Right lobe of liver (tissue), 6 donors: Measurements from ENCODE around the gene TATDN2. TPM values are rescaled to one million over a fixed set of nuclear protein-coding genes. Genes with fewer than 3 reads are reported as not detected.
"Not testable (repeated sequence)": the region's sequence is repeated elsewhere in the genome, so short reads cannot be mapped to it uniquely, and the experiment has no call there.

ENCODE experiments used
- ATAC-seq, 4 donors: fragments of 200-7000 bp; cut with Tn5 transposase; one replicate each; pipeline ENCODE4 v1.9.1; 2020; ENCODE audit warnings: mild to moderate bottlenecking in 4 of 4, moderate library complexity in 4 of 4
- DNase-seq, 3 donors: peaks; one replicate each; pipeline ENCODE4 v3.0.0-alpha.2; 2020
- H3K27ac ChIP-seq, 3 donors: fragments of 200-600 bp; one replicate each; pipeline ENCODE4 v1.8.0; 2022
- H3K27me3 ChIP-seq, 2 donors: fragments of 200-600 bp; one replicate each; pipeline ENCODE4 v1.8.0; 2022
- H3K36me3 ChIP-seq, 4 donors: fragments of 200-600 bp; sonication (generic) in 1 of 4; one replicate each; pipeline versions ENCODE4 v1.5.1 to v1.8.0; 2017 to 2022; ENCODE audit warnings: control low read depth in 1 of 4
- H3K4me1 ChIP-seq, 4 donors: fragments of 200-600 bp; sonication (generic) in 1 of 4; one replicate each; pipeline versions ENCODE4 v1.5.1 to v1.8.0; 2017 to 2022; ENCODE audit warnings: control low read depth in 1 of 4
- H3K4me3 ChIP-seq, 3 donors: fragments of 200-600 bp; one replicate each; pipeline ENCODE4 v1.8.0; 2022
- H3K9me3 ChIP-seq, 4 donors: fragments of 200-600 bp; sonication (generic) in 1 of 4; one replicate each; pipeline versions ENCODE4 v1.5.1 to v1.8.0; 2017 to 2022; ENCODE audit warnings: control low read depth in 1 of 4
- CTCF ChIP-seq, 4 donors: fragments of 200-600 bp in 3 of 4; fragments of 450-650 bp in 1 of 4; IDR thresholded peaks; one replicate each; pipeline versions ENCODE4 v1.5.1 to v1.8.0; 2016 to 2022; ENCODE audit warnings: antibody characterized with exemption in 4 of 4, mild to moderate bottlenecking in 2 of 4
- POLR2A ChIP-seq: fragments of 450-650 bp; IDR thresholded peaks from one replicate; pipeline ENCODE4 v1.6.1; 2017; ENCODE audit warnings: antibody characterized with exemption, mild to moderate bottlenecking
- WGBS: methylation state at CpG from one replicate; pipeline ENCODE4 v1.1.6; 2018; ENCODE audit warnings: low coverage, low lambda C conversion rate; ENCODE audit not compliant: insufficient coverage; ENCODE audit errors: missing lambda C conversion rate; 5-methylcytosine and 5-hydroxymethylcytosine counted together
- intact Hi-C, 2 donors: fragments of 100-400 bp; cut with DNase I; formaldehyde crosslinking; loops; one replicate each; pipeline versions ENCODE4 v1.11.2 to v1.14.1; 2022
- total RNA-seq, 6 experiments: library from RNA; depleted of rRNA in 2 of 6; stranded (reverse); fragments of >200 nt in 2 of 6; fragmentation: NEBNext Ultra II Directional in 3 of 6; extraction: Animal tissue kit (Norgen Biotek cat#: 25700) in 3 of 6; gene quantifications; one replicate each; pipeline versions ENCODE4 v1.1.0 to v1.2.4, GENCODE V29; 2016 to 2023
- donor health status: DM: no; HTN: yes; CAD: no.
- donor health status: DM: no; HTN: no; CAD: no.
- donor health status: DM: no; HTN: no; CAD: no.
- donor health status: DM: no; HTN: yes; CAD: no.
- donor health status: DM: no; HTN: yes; CAD: no.

TATDN2 gene
- total RNA-seq, 6 experiments from 2014 or later, result 7.2 to 13.4 (median 10.1) TPM

GRCh38 chr3:10262027-10262426 lies 13.8 kb downstream of the TATDN2 start:
- no peaks in the 10 kb centered on the region for H3K9me3 ChIP-seq
- TF ChIP-seq POLR2A (no peak), CTCF (IDR thresholded peaks at IDR 0.05) (no peak)
- H3K36me3 ChIP-seq, result peaks cover 0 to 20% (median 7%) of the 10 kb centered on the region in 4 donors
- ATAC-seq (no peak), DNase-seq (no peak)
- peaks cover 0 to 9% (median 4%) of the 10 kb centered on the region in 4 donors for H3K4me1 ChIP-seq
- intact Hi-C loops, result no loop called here
- WGBS, result 83% methylated on average over 4 of the region's 4 CpGs
- no peaks in the 10 kb centered on the region for H3K27me3 ChIP-seq
- H3K4me3 ChIP-seq, result no peak overlapping the region
- H3K27ac ChIP-seq, result no peak overlapping the region

- no peaks in the 10 kb centered on the region for H3K27me3 ChIP-seq
- ATAC-seq (peak; percentile 73 to 82 (median 75)), DNase-seq (no peak)
- no peak overlapping the region for H3K4me3 ChIP-seq
- 49% methylated on average over 9 of the region's 12 CpGs for WGBS
- H3K4me1 ChIP-seq, result peaks cover 0 to 9% (median 4%) of the 10 kb centered on the region in 4 donors
- H3K36me3 ChIP-seq, result peaks cover 0 to 20% (median 7%) of the 10 kb centered on the region in 4 donors
- no peaks in the 10 kb centered on the region for H3K9me3 ChIP-seq
- intact Hi-C loops, result no loop called here
- peak; percentile 18 to 33 (median 26) for TF ChIP-seq CTCF (IDR thresholded peaks at IDR 0.05)
- TF ChIP-seq POLR2A, result no peak
- H3K27ac ChIP-seq, result no peak overlapping the region
These were observed 15.5 kb downstream of the TATDN2 start for GRCh38 chr3:10263646-10264363.

- WGBS, result 58% methylated on average over 2 of the region's 2 CpGs
- Histone ChIP-seq H3K27ac (no peak overlapping the region), H3K4me3 (no peak overlapping the region), H3K27me3 (no peaks in the 10 kb centered on the region), H3K4me1 (peaks cover 0 to 9% (median 4%) of the 10 kb centered on the region in 4 donors), H3K36me3 (peaks cover 0 to 28% (median 11%) of the 10 kb centered on the region in 4 donors), H3K9me3 (no peaks in the 10 kb centered on the region)
- ATAC-seq (peak; percentile 51 to 71 (median 58)), DNase-seq (no peak)
- no peak for TF ChIP-seq POLR2A
- TF ChIP-seq CTCF (IDR thresholded peaks at IDR 0.05), result no peak
- intact Hi-C loops, result no loop called here
These were observed 17.6 kb downstream of the TATDN2 start for GRCh38 chr3:10265833-10266232.

- H3K4me3 ChIP-seq, DNase-seq, H3K27ac ChIP-seq, ATAC-seq, H3K9me3 ChIP-seq, H3K4me1 ChIP-seq, H3K27me3 ChIP-seq, intact Hi-C loops: not testable (repeated sequence)
- 83% methylated on average over 6 of the region's 7 CpGs for WGBS
- H3K36me3 ChIP-seq, result peaks cover 0 to 35% (median 9%) of the 10 kb centered on the region in 4 donors
These were observed 18.7 kb downstream of the TATDN2 start for GRCh38 chr3:10266936-10267335.

GRCh38 chr3:10268116-10268515 lies 19.9 kb downstream of the TATDN2 start:
- intact Hi-C loops, result no loop called here
- no peak for TF ChIP-seq CTCF (IDR thresholded peaks at IDR 0.05)
- no peak for TF ChIP-seq POLR2A
- no peak for DNase-seq
- Histone ChIP-seq H3K27ac (no peak overlapping the region), H3K36me3 (peaks cover 0 to 30% (median 9%) of the 10 kb centered on the region in 4 donors), H3K4me3 (no peak overlapping the region), H3K27me3 (no peaks in the 10 kb centered on the region), H3K9me3 (no peaks in the 10 kb centered on the region), H3K4me1 (peaks cover 0 to 12% (median 5%) of the 10 kb centered on the region in 4 donors)
- no peak for ATAC-seq
